ENCODE data around the gene NXPE3. TPM values are rescaled to one million over a fixed set of nuclear protein-coding genes. Genes with fewer than 3 reads are reported as not detected.

The NXPE3 gene
- polyA plus RNA-seq, 1 donor from 2014 or later, result 6.6 TPM

GRCh38 chr3:101842245-101842934 lies 63.4 kb downstream of the NXPE3 start:
- Histone ChIP-seq H3K36me3 (ENCODE audit: insufficient read depth, low read length) (no peaks in the 10 kb centered on the region), H2AFZ (ENCODE audit: low read depth, low read length) (no peak overlapping the region), H3K9ac (ENCODE audit: low read length) (no peak overlapping the region), H3K4me2 (ENCODE audit: low read length) (no peak overlapping the region), H3K9me2 (ENCODE audit: insufficient read depth, low read length) (no peaks in the 10 kb centered on the region), H3K4me3 (ENCODE audit: low read length) (no peak overlapping the region), H3K27ac (ENCODE audit: low read length) (no peak overlapping the region), H3K9me3 (ENCODE audit: low read length) (no peaks in the 10 kb centered on the region), H3K79me2 (replicated peaks; ENCODE audit: insufficient read depth, low read length) (no peaks in the 10 kb centered on the region), H4K20me1 (ENCODE audit: insufficient read depth) (no peaks in the 10 kb centered on the region), H3F3A (ENCODE audit: insufficient read depth, low read length, poor library complexity, severe bottlenecking) (no peaks in the 10 kb centered on the region), H3K27me3 (ENCODE audit: insufficient read depth, low read depth, low read length) (no peaks in the 10 kb centered on the region)
- TF ChIP-seq TAF1 (IDR thresholded peaks at IDR 0.05; ENCODE audit: low read depth), result no peak
- no peak for TF ChIP-seq EP300 (conservative IDR thresholded peaks at IDR 0.05; ENCODE audit: poor library complexity, severe bottlenecking)
- TF ChIP-seq POLR2AphosphoS5 (IDR thresholded peaks at IDR 0.05), result no peak
- TF ChIP-seq SMC3 (conservative IDR thresholded peaks at IDR 0.05; ENCODE audit: poor library complexity), result no peak

GRCh38 chr3:101842935-101843330 lies 63.9 kb downstream of the NXPE3 start:
- no peaks in the 10 kb centered on the region for H3F3A ChIP-seq (ENCODE audit: insufficient read depth, low read length, poor library complexity, severe bottlenecking)
- H3K9ac ChIP-seq (ENCODE audit: low read length), result no peak overlapping the region
- H3K36me3 ChIP-seq (ENCODE audit: insufficient read depth, low read length), result no peaks in the 10 kb centered on the region
- no peak overlapping the region for H3K4me3 ChIP-seq (ENCODE audit: low read length)
- peaks cover 3% of the 10 kb centered on the region for H3K27me3 ChIP-seq (ENCODE audit: insufficient read depth, low read depth, low read length)
- no peaks in the 10 kb centered on the region for H3K79me2 ChIP-seq (replicated peaks; ENCODE audit: insufficient read depth, low read length)
- no peaks in the 10 kb centered on the region for H3K9me3 ChIP-seq (ENCODE audit: low read length)
- H2AFZ ChIP-seq (ENCODE audit: low read depth, low read length), result no peak overlapping the region
- H4K20me1 ChIP-seq (ENCODE audit: insufficient read depth), result no peaks in the 10 kb centered on the region
- H3K9me2 ChIP-seq (ENCODE audit: insufficient read depth, low read length), result no peaks in the 10 kb centered on the region
- TF ChIP-seq, protein P1, sequence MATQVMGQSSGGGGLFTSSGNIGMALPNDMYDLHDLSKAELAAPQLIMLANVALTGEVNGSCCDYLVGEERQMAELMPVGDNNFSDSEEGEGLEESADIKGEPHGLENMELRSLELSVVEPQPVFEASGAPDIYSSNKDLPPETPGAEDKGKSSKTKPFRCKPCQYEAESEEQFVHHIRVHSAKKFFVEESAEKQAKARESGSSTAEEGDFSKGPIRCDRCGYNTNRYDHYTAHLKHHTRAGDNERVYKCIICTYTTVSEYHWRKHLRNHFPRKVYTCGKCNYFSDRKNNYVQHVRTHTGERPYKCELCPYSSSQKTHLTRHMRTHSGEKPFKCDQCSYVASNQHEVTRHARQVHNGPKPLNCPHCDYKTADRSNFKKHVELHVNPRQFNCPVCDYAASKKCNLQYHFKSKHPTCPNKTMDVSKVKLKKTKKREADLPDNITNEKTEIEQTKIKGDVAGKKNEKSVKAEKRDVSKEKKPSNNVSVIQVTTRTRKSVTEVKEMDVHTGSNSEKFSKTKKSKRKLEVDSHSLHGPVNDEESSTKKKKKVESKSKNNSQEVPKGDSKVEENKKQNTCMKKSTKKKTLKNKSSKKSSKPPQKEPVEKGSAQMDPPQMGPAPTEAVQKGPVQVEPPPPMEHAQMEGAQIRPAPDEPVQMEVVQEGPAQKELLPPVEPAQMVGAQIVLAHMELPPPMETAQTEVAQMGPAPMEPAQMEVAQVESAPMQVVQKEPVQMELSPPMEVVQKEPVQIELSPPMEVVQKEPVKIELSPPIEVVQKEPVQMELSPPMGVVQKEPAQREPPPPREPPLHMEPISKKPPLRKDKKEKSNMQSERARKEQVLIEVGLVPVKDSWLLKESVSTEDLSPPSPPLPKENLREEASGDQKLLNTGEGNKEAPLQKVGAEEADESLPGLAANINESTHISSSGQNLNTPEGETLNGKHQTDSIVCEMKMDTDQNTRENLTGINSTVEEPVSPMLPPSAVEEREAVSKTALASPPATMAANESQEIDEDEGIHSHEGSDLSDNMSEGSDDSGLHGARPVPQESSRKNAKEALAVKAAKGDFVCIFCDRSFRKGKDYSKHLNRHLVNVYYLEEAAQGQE (IDR thresholded peaks at IDR 0.05; ENCODE audit: borderline replicate concordance), result no peak
- TF ChIP-seq TAF1 (IDR thresholded peaks at IDR 0.05; ENCODE audit: low read depth) (no peak), EP300 (conservative IDR thresholded peaks at IDR 0.05; ENCODE audit: poor library complexity, severe bottlenecking) (no peak), CTCF (IDR thresholded peaks at IDR 0.05; ENCODE audit: poor library complexity, severe bottlenecking) (no peak), RAD21 (conservative IDR thresholded peaks at IDR 0.05) (no peak), EZH2 (IDR thresholded peaks at IDR 0.05; ENCODE audit: borderline replicate concordance, insufficient read depth, low read length, poor library complexity, severe bottlenecking) (no peak), SMC3 (conservative IDR thresholded peaks at IDR 0.05; ENCODE audit: poor library complexity) (no peak), POLR2AphosphoS5 (IDR thresholded peaks at IDR 0.05) (no peak), MXI1 (conservative IDR thresholded peaks at IDR 0.05; ENCODE audit: poor library complexity, severe bottlenecking) (no peak)
- H3K4me2 ChIP-seq (ENCODE audit: low read length), result no peak overlapping the region
- no peak overlapping the region for H3K27ac ChIP-seq (ENCODE audit: low read length)
